ENCODE measurements around the gene TNFRSF21. TPM values are rescaled to one million over a fixed set of nuclear protein-coding genes. Genes with fewer than 3 reads are reported as not detected.

TNFRSF21 gene
- total and polyA plus RNA-seq, 7 donors, result 2.7 to 22.3 (median 6.2) TPM

- Histone ChIP-seq H3K27me3 (ENCODE audit: insufficient read depth in 3 of 3, low read length in 2 of 3) (no peaks in the 10 kb centered on the region), H3K36me3 (ENCODE audit: insufficient read depth in 1 of 2, low read depth in 1 of 2) (no peaks in the 10 kb centered on the region), H3K4me1 (no peaks in the 10 kb centered on the region), H3K27ac (no peak overlapping the region), H3K9me3 (no peaks in the 10 kb centered on the region), H3K4me3 (no peak overlapping the region)
- 82 to 94% (median 93%) methylated on average over 5 of the region's 5 CpGs for WGBS, 3 donors
- intact Hi-C loops (cut with DNase I), result no loop called here
- TF ChIP-seq, protein P1, sequence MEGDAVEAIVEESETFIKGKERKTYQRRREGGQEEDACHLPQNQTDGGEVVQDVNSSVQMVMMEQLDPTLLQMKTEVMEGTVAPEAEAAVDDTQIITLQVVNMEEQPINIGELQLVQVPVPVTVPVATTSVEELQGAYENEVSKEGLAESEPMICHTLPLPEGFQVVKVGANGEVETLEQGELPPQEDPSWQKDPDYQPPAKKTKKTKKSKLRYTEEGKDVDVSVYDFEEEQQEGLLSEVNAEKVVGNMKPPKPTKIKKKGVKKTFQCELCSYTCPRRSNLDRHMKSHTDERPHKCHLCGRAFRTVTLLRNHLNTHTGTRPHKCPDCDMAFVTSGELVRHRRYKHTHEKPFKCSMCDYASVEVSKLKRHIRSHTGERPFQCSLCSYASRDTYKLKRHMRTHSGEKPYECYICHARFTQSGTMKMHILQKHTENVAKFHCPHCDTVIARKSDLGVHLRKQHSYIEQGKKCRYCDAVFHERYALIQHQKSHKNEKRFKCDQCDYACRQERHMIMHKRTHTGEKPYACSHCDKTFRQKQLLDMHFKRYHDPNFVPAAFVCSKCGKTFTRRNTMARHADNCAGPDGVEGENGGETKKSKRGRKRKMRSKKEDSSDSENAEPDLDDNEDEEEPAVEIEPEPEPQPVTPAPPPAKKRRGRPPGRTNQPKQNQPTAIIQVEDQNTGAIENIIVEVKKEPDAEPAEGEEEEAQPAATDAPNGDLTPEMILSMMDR (IDR thresholded peaks at IDR 0.05), result no peak
- ATAC-seq (no peak), DNase-seq (no peak)
These were observed 58.3 kb downstream of the TNFRSF21 start for GRCh38 chr6:47251396-47251795.

GRCh38 chr6:47250302-47250701, 59.4 kb downstream of the TNFRSF21 start:
- H3K9me3 ChIP-seq, result no peaks in the 10 kb centered on the region
- no peak overlapping the region for H3K4me3 ChIP-seq
- intact Hi-C loops (cut with DNase I), result no loop called here
- H3K27ac ChIP-seq, result no peak overlapping the region
- ATAC-seq, result no peak
- H3K4me1 ChIP-seq, result no peaks in the 10 kb centered on the region
- H3K27me3 ChIP-seq (ENCODE audit: insufficient read depth in 3 of 3, low read length in 2 of 3), result no peaks in the 10 kb centered on the region
- H3K36me3 ChIP-seq (ENCODE audit: insufficient read depth in 1 of 2, low read depth in 1 of 2), result no peaks in the 10 kb centered on the region
- TF ChIP-seq, protein P1 (IDR thresholded peaks at IDR 0.05), result no peak
- no peak for DNase-seq
- WGBS, 3 donors, result 46 to 86% (median 61%) methylated on average over 1 of the region's 1 CpG

- Histone ChIP-seq H3K27ac (no peak overlapping the region), H3K27me3 (ENCODE audit: insufficient read depth in 3 of 3, low read length in 2 of 3) (no peaks in the 10 kb centered on the region), H3K36me3 (ENCODE audit: insufficient read depth in 1 of 2, low read depth in 1 of 2) (no peaks in the 10 kb centered on the region), H3K4me1 (no peaks in the 10 kb centered on the region), H3K4me3 (no peak overlapping the region), H3K9me3 (no peaks in the 10 kb centered on the region)
- DNase-seq, result no peak
- no peak for ATAC-seq
- TF ChIP-seq, protein P1 (IDR thresholded peaks at IDR 0.05), result no peak
- 74 to 76% (median 75%) methylated on average over 1 of the region's 1 CpG for WGBS, 3 donors
- intact Hi-C loops (cut with DNase I), result no loop called here
These were observed 61.3 kb downstream of the TNFRSF21 start for GRCh38 chr6:47248446-47248845.

GRCh38 chr6:47247227-47247797, 62.4 kb downstream of the TNFRSF21 start:
- intact Hi-C loops (cut with DNase I), result no loop called here
- WGBS, 3 donors, result 5 to 7% (median 6%) methylated on average over 2 of the region's 2 CpGs
- Histone ChIP-seq H3K27me3 (ENCODE audit: insufficient read depth in 3 of 3, low read length in 2 of 3) (no peaks in the 10 kb centered on the region), H3K4me1 (no peaks in the 10 kb centered on the region), H3K36me3 (ENCODE audit: insufficient read depth in 1 of 2, low read depth in 1 of 2) (no peaks in the 10 kb centered on the region), H3K4me3 (no peak overlapping the region), H3K9me3 (no peaks in the 10 kb centered on the region), H3K27ac (no peak overlapping the region)
- DNase-seq (no peak), ATAC-seq (peak; percentile 38 to 78 (median 58))
- TF ChIP-seq, protein P1 (IDR thresholded peaks at IDR 0.05), result no peak

GRCh38 chr6:47246551-47246950, 63.2 kb downstream of the TNFRSF21 start:
- TF ChIP-seq, protein P1 (IDR thresholded peaks at IDR 0.05), result no peak
- Histone ChIP-seq H3K4me3 (no peak overlapping the region), H3K9me3 (no peaks in the 10 kb centered on the region), H3K27me3 (ENCODE audit: insufficient read depth in 3 of 3, low read length in 2 of 3) (no peaks in the 10 kb centered on the region), H3K4me1 (no peaks in the 10 kb centered on the region), H3K27ac (no peak overlapping the region), H3K36me3 (ENCODE audit: insufficient read depth in 1 of 2, low read depth in 1 of 2) (no peaks in the 10 kb centered on the region)
- ATAC-seq (no peak), DNase-seq (no peak)
- 54 to 71% (median 71%) methylated on average over 2 of the region's 2 CpGs for WGBS, 3 donors
- intact Hi-C loops (cut with DNase I), result no loop called here

Measured in psoas muscle (tissue), 8 donors.